ENCODE results near the gene DMRTB1.

Gene DMRTB1

GRCh38 chr1:53460211-53460634 lies 1.0 kb downstream of the DMRTB1 start:
- no peak for DNase-seq
- in situ Hi-C loops (cut with HindIII; ENCODE audit: low pct_ligation_motif_present, low pct_unique_long_range_greater_than_20kb, low sequenced_read_pairs): loop anchor here (25.0 kb wide), 1 partner anchor 302 kb away; no protein-coding TSS in a partner anchor

- DNase-seq: no peak
- in situ Hi-C loops (cut with HindIII; ENCODE audit: low pct_ligation_motif_present, low pct_unique_long_range_greater_than_20kb, low sequenced_read_pairs): loop anchor here (25.0 kb wide), 1 partner anchor 302 kb away; no protein-coding TSS in a partner anchor
These were observed 1.6 kb downstream of the DMRTB1 start for GRCh38 chr1:53460666-53461322.

DNA sequence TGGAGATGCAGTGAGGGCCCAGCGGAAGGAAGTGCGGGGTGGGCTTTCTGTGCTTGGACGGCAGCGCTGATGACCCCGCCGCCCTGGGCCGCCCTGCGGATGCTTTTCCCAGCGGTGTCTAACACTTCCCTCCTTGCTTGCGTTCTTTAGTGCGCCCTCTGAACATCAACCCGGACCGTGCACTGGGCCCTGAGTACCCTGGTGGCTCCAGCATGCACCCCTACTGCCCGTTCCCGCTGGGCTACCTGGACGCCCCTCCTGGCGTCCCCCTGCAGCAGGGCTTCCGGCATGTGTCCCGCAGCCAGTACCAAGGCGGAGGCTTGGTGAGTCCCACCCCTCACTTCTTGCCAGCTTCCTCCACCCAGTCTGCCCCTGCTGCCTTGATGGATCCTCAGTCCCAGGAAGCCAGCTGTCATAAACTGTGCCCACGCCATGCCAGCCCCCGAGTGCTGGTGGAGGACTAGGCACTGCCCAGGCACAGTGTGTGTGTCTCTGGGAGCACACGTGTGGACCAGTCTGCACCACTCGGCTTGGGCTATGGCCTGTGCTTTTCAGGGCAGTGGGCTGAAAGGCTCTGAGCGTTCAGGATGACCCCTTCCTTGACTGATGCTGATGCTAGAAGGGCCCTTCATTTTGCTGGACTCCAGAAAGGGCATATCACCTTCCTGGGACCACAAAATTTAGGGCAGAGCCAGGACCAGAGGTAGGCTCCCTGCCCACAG lies 2.3 kb downstream of the DMRTB1 start:
- no peak for DNase-seq
- in situ Hi-C loops (cut with HindIII; ENCODE audit: low pct_ligation_motif_present, low pct_unique_long_range_greater_than_20kb, low sequenced_read_pairs): loop anchor here (25.0 kb wide), 1 partner anchor 301 kb away; no protein-coding TSS in a partner anchor

DNA sequence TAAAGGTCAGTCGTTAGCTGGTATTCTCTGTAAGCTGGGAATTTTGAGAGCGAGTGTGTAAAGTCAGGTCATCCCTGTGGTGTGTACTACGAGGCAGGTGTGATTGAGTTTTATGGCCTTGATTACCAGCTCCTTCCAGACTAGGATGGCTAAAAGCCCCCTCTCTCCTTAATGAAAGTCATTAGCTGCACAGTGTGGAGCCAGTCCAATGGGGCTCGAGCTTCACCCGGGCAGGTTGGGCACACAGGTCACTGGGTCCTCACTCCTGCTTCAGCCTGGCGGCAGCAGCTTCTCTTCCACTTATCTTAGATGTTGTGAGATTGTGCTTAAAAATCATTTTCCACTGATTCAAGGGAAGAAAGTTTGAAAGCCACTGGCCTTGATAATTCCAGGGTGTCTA lies 3.0 kb downstream of the DMRTB1 start:
- in situ Hi-C loops (cut with HindIII; ENCODE audit: low pct_ligation_motif_present, low pct_unique_long_range_greater_than_20kb, low sequenced_read_pairs): loop anchor here (25.0 kb wide), 1 partner anchor 300 kb away; no protein-coding TSS in a partner anchor
- no peak for DNase-seq

GRCh38 chr1:53462769-53463501 lies 3.7 kb downstream of the DMRTB1 start:
- in situ Hi-C loops (cut with HindIII; ENCODE audit: low pct_ligation_motif_present, low pct_unique_long_range_greater_than_20kb, low sequenced_read_pairs): loop anchor here (25.0 kb wide), 1 partner anchor 299 kb away; no protein-coding TSS in a partner anchor
- DNase-seq: no peak

GRCh38 chr1:53463961-53464899 lies 5.0 kb downstream of the DMRTB1 start:
- DNase-seq: no peak
- in situ Hi-C loops (cut with HindIII; ENCODE audit: low pct_ligation_motif_present, low pct_unique_long_range_greater_than_20kb, low sequenced_read_pairs): loop anchor here (25.0 kb wide), 1 partner anchor 298 kb away; no protein-coding TSS in a partner anchor

DNA sequence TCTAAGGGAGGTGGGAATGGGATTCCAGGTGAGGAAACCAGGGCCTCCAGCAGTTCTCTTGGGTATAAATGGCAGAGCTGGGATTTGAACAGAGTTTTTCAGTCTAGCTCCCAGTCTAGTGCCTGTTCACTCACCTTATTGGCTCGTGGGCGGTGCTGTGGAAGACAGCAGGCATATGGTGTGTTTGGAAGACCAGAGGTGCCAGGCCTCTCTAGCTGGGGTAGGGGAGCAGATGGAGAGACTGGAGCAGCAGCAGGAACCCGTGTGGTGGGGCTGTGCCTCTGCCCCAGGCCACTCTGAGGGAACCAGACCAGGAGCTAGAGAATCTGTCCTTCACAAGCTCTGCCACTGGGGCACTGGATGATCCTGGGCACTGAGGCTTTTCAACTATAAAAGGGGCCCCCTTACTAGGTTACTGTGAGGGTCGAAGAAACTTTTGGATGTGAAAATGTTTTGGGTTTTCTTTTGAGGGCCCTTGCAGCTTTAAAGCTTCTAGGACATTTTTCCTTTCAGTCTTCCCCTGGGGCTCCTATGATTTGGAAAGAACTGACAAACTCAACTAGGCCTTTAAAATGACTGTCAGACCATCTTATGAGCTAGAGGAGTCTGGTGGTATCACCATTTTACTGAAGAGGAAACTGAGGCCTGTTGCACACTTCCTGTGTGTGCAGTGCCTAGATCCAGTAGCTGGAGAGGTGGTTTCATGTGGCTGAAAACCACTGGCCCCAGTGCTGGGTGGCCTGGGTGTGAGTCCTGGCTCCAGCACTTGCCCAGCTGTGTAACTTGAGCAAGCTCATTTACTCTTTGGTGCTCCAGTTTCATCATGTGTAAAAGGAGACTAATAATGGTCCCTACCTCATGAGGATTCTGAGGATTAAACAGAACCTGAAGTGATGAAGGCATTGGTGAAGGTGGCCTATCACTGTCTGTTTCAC lies 6.1 kb downstream of the DMRTB1 start:
- in situ Hi-C loops (cut with HindIII; ENCODE audit: low pct_ligation_motif_present, low pct_unique_long_range_greater_than_20kb, low sequenced_read_pairs): loop anchor here (25.0 kb wide), 1 partner anchor 297 kb away; no protein-coding TSS in a partner anchor
- DNase-seq: no peak

- no peak for DNase-seq
- in situ Hi-C loops (cut with HindIII; ENCODE audit: low pct_ligation_motif_present, low pct_unique_long_range_greater_than_20kb, low sequenced_read_pairs): loop anchor here (25.0 kb wide), 1 partner anchor 295 kb away; no protein-coding TSS in a partner anchor
These were observed 8.2 kb downstream of the DMRTB1 start for GRCh38 chr1:53467391-53467790.

- DNase-seq: no peak
- in situ Hi-C loops (cut with HindIII; ENCODE audit: low pct_ligation_motif_present, low pct_unique_long_range_greater_than_20kb, low sequenced_read_pairs): loop anchor here (25.0 kb wide), 1 partner anchor 294 kb away; no protein-coding TSS in a partner anchor
These were observed 9.2 kb downstream of the DMRTB1 start for GRCh38 chr1:53468374-53468773.

DNA sequence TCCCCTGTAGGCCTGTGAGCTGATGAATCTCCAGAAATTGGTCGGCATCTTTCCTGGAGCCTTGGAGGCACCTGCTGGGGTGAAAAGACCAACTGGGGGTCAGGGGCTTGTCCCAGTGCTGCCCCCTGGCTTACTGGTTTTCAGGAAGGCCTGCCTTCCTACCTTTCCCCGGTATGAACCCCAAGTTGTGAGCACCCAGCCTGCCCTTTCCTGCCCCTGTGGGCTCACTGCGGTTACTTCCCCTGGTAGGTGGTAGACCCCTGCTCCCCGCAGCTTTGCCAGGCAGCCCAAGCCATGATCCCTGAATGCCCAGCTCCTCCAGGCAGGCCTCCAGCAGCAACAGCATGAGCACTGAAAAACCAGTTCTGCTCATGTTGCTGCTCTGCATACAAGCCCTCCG lies 10.2 kb downstream of the DMRTB1 start:
- in situ Hi-C loops (cut with HindIII; ENCODE audit: low pct_ligation_motif_present, low pct_unique_long_range_greater_than_20kb, low sequenced_read_pairs): loop anchor here (25.0 kb wide), 1 partner anchor 293 kb away; no protein-coding TSS in a partner anchor
- no peak for DNase-seq

DNA sequence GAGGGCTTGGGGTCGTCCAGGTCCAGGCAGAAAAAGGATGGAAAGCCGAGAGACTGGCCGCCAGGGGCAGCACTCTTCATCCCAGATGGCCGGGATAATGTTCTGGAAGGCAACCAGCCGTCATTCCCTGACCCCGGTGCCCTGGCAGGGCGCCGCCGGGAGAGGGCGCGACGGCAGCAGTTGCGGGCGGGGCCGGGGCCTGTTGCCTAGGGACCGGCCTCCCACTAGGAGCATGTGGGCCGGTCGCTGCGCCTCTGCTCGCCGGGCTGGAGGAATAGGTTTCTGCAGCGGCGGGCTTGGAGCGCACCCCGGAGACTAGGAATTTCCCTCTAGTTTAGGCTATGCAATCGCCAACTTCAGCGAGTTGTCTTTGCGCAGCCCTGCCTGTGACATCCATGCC lies 11.0 kb downstream of the DMRTB1 start:
- in situ Hi-C loops (cut with HindIII; ENCODE audit: low pct_ligation_motif_present, low pct_unique_long_range_greater_than_20kb, low sequenced_read_pairs): loop anchor here (25.0 kb wide), 1 partner anchor 292 kb away; no protein-coding TSS in a partner anchor
- DNase-seq: no peak

DNA sequence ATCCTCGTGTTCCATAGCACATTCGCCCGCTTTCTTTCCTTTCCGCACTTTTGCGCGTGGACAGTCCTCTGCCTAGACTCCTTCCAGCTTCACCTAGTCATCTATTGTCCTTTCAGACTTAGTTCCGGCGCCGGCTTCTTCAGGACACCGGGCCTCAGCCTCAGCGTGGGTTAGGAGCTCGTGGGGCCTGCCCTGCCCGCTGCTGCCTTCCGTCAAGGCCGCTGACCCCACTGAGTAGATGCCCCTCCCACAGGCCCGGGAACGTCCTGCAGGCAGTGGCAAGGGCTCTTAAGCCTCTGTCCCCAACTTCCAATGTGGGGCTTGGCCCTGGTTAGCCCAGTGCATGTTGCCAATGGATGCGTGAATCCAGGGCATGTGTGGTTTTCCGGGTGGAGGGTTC lies 11.4 kb downstream of the DMRTB1 start:
- in situ Hi-C loops (cut with HindIII; ENCODE audit: low pct_ligation_motif_present, low pct_unique_long_range_greater_than_20kb, low sequenced_read_pairs): loop anchor here (25.0 kb wide), 1 partner anchor 292 kb away; no protein-coding TSS in a partner anchor
- DNase-seq: no peak

DNA sequence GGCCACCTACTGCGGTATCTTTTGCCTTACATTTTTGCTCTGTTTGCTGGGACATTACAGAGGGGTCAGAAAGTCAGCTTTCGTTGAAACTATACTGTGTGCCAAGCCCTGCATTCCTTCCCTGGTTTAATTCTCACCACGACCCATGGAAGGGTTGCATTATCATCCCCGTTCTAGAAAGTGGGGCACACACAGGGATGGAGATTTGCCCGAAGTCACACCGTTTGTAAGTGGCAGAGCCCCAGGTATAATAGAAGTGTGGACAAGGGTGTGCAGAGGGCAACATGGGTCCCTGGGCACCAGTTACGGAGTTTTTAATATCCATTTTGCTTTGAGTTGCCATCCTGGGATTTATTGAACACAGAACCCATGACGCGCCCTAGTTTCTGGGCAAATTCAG lies 11.8 kb downstream of the DMRTB1 start:
- no peak for DNase-seq
- in situ Hi-C loops (cut with HindIII; ENCODE audit: low pct_ligation_motif_present, low pct_unique_long_range_greater_than_20kb, low sequenced_read_pairs): loop anchor here (25.0 kb wide), 1 partner anchor 291 kb away; no protein-coding TSS in a partner anchor

- in situ Hi-C loops (cut with HindIII; ENCODE audit: low pct_ligation_motif_present, low pct_unique_long_range_greater_than_20kb, low sequenced_read_pairs): loop anchor here (25.0 kb wide), 1 partner anchor 289 kb away; no protein-coding TSS in a partner anchor
- DNase-seq: peak; percentile 4
These were observed 14.3 kb downstream of the DMRTB1 start for GRCh38 chr1:53473463-53473862.

- in situ Hi-C loops (cut with HindIII; ENCODE audit: low pct_ligation_motif_present, low pct_unique_long_range_greater_than_20kb, low sequenced_read_pairs): no loop called here
- no peak for DNase-seq
These were observed 16.5 kb downstream of the DMRTB1 start for GRCh38 chr1:53475664-53476063.

DNA sequence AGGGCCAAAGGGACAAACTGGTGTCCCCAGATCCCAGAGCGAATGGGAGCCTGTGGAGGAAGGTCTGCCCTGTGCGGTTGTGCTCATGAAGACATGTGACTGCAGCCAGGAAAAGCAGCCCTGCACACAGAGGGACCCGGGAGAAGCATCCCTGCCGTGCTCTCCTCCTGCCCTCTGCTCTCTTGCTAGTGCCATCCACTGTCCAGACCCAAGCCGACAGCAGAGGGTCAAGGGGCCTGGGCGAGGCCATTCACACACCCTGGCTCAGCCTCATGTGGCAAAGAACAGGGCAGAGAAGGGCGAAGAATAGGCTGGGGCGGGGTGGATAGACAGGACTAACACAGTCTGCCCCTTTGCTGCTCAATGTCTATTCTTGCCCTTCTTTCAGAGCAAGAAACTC lies 17.4 kb downstream of the DMRTB1 start:
- DNase-seq: no peak
- in situ Hi-C loops (cut with HindIII; ENCODE audit: low pct_ligation_motif_present, low pct_unique_long_range_greater_than_20kb, low sequenced_read_pairs): no loop called here
